GM19351 (cell line): ENCODE measurements around the gene FARSB.

Experiments
- ATAC-seq: cut with Tn5 transposase; IDR thresholded peaks from one replicate; pipeline ENCODE4 v1.9.1; 2021; ENCODE audit warnings: mild to moderate bottlenecking, moderate library complexity; ENCODE audit not compliant: unreplicated experiment

Gene FARSB

GRCh38 chr2:222561817-222562645 is 93.9 kb downstream of the FARSB start:
- peak; percentile 86 for ATAC-seq

GRCh38 chr2:222561151-222561550 is 94.7 kb downstream of the FARSB start:
- ATAC-seq, result no peak

- no peak for ATAC-seq
Observed at GRCh38 chr2:222554517-222554916, 101.4 kb downstream of the FARSB start.

GRCh38 chr2:222548992-222549391 is 106.9 kb downstream of the FARSB start:
- no peak for ATAC-seq

GRCh38 chr2:222547083-222547482 is 108.8 kb downstream of the FARSB start:
- no peak for ATAC-seq

- ATAC-seq, result no peak
Observed at GRCh38 chr2:222545823-222546795, 109.8 kb downstream of the FARSB start.

- ATAC-seq, result no peak
Observed at GRCh38 chr2:222544661-222545060, 111.2 kb downstream of the FARSB start.

- peak; percentile 62 for ATAC-seq
Observed at GRCh38 chr2:222538535-222538934, 117.4 kb downstream of the FARSB start.

- ATAC-seq, result no peak
Observed at GRCh38 chr2:222535477-222535876, 120.4 kb downstream of the FARSB start.

- ATAC-seq, result no peak
Observed at GRCh38 chr2:222532315-222532714, 123.6 kb downstream of the FARSB start.

GRCh38 chr2:222526480-222527277 is 129.2 kb downstream of the FARSB start:
- ATAC-seq, result peak; percentile 41

GRCh38 chr2:222525811-222526210 is 130.1 kb downstream of the FARSB start:
- ATAC-seq, result no peak

GRCh38 chr2:222523783-222524544 is 131.9 kb downstream of the FARSB start:
- ATAC-seq, result peak; percentile 35

GRCh38 chr2:222522082-222522481 is 133.8 kb downstream of the FARSB start:
- ATAC-seq, result no peak

GRCh38 chr2:222521099-222521498 is 134.8 kb downstream of the FARSB start:
- peak; percentile 77 for ATAC-seq
